ENCODE results near the gene FLNB. TPM values are rescaled to one million over a fixed set of nuclear protein-coding genes. Genes with fewer than 3 reads are reported as not detected.

Gene FLNB
- polyA plus RNA-seq, 3 donors = 0.47 to 4.0 (median 2.1) TPM

DNA sequence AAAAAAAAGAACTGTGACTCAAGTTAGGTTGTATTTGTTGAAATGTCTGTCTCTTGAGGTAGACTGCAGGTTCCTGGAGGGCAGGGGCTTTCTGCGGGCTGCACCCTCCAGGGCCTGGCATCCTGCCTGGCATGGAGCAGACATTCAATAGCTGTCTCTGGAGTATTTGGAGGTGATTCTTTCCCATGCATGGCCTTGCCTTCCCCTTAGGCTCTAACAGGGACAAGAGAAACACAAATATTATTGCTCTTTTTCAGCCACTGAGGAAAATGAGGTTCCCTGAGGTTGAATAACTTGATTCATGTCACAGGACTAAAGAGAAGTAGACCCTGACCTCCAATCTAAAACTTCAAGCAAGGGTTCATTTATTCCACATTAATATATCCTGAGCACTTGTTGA, 18.6 kb upstream of the FLNB start:
- peaks cover 18 to 28% of the 10 kb centered on the region in 2 donors for H3K4me1 ChIP-seq (ENCODE audit: control insufficient read depth in 1 of 2, insufficient read depth in 2 of 2, low read length in 2 of 2)
- H3K9me3 ChIP-seq (replicated peaks in 1 of 2; ENCODE audit: control insufficient read depth in 1 of 2, insufficient read depth in 1 of 2, low read length in 2 of 2) = no peaks in the 10 kb centered on the region
- H3K4me3 ChIP-seq (replicated peaks in 1 of 3; ENCODE audit: low read depth in 2 of 3, low read length in 3 of 3) = no peak overlapping the region
- no peaks in the 10 kb centered on the region for H3K36me3 ChIP-seq (replicated peaks in 1 of 2; ENCODE audit: control insufficient read depth in 1 of 2, insufficient read depth in 2 of 2, low read length in 2 of 2)
- DNase-seq = no peak
- Mint-ChIP-seq H3K9me3 (peaks cover 0 to 4% (median 0%) of the 10 kb centered on the region in 7 donors), H3K27ac (no peak overlapping the region), H3K27me3 (ENCODE audit: low read depth in 3 of 3) (peaks cover 0 to 2% (median 0%) of the 10 kb centered on the region in 3 donors), H3K36me3 (peaks cover 4% of the 10 kb centered on the region in 2 donors), H3K4me1 (peaks cover 45% of the 10 kb centered on the region), H3K4me3 (no peak overlapping the region)
- 83% methylated on average over 1 of the region's 1 CpG for WGBS (ENCODE audit: insufficient coverage)
- H3K9ac ChIP-seq (ENCODE audit: insufficient read depth, low read length, poor library complexity, severe bottlenecking) = no peak overlapping the region
- no peaks in the 10 kb centered on the region for H3K79me2 ChIP-seq (ENCODE audit: insufficient read depth, low read length)
- TF ChIP-seq CTCF (IDR thresholded peaks at IDR 0.05) = no peak
- intact Hi-C loops (cut with micrococcal nuclease) = loop anchor here in 1 of 2 donors (5.0 to 10.0 kb wide), 2 partner anchors 37 to 345 kb away; partner anchors contain the start of gene PXK
- H2AFZ ChIP-seq (ENCODE audit: insufficient read depth, low read depth, low read length, poor library complexity, severe bottlenecking) = no peak overlapping the region
- no peaks in the 10 kb centered on the region for H4K20me1 ChIP-seq (ENCODE audit: insufficient read depth, low read length)
- no peak overlapping the region for H3K4me2 ChIP-seq (replicated peaks; ENCODE audit: extremely low read depth, low read length, poor library complexity, severe bottlenecking)
- no peaks in the 10 kb centered on the region for H3K27me3 ChIP-seq (ENCODE audit: control insufficient read depth in 2 of 2, insufficient read depth in 2 of 2, low read length in 2 of 2)
- no peak overlapping the region for H3K27ac ChIP-seq (ENCODE audit: low read depth in 1 of 2, low read length in 2 of 2)

DNA sequence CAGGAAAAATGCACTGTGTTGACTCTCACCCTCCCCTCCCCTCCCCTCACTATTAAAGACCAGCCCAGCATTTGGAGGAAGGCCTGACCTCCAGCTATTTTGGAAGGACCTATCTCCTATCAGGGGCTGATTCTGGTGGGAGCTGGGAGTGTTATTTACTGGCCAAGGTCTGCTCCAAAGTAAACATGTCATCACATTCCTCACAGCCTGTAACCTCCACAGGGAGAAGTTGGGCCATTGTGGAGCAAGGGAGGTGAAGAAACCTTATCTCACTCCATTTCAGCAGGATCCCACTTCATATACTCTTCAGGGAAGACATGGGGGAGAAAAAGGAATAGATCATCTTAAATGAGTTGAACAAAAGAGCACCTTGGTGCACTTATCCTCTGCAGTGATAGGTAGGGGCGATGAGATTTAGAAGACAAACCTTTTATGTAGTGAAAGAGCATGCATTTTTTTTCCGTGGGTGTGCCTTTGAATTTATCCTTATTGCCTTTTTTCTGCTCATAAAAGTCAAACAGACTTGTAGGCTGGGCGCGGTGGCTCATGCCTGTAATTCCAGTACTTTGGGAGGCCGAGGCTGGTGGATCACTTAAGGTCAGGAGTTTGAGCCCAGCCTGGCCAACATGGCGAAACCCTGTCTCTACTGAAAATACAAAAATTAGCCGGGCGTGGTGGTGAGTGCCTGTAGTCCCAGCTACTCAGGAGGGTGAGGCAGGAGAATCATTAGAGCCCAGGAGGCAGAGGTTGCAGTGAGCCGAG, 15.6 kb upstream of the FLNB start:
- H3K9me3 ChIP-seq (replicated peaks in 1 of 2; ENCODE audit: control insufficient read depth in 1 of 2, insufficient read depth in 1 of 2, low read length in 2 of 2) = no peaks in the 10 kb centered on the region
- H3K4me2 ChIP-seq (replicated peaks; ENCODE audit: extremely low read depth, low read length, poor library complexity, severe bottlenecking) = no peak overlapping the region
- H3K4me1 ChIP-seq (ENCODE audit: control insufficient read depth in 1 of 2, insufficient read depth in 2 of 2, low read length in 2 of 2) = peaks cover 0 to 12% of the 10 kb centered on the region in 2 donors
- H3K4me3 Mint-ChIP-seq = no peak overlapping the region
- H3K9ac ChIP-seq (ENCODE audit: insufficient read depth, low read length, poor library complexity, severe bottlenecking) = no peak overlapping the region
- H3K36me3 ChIP-seq (replicated peaks in 1 of 2; ENCODE audit: control insufficient read depth in 1 of 2, insufficient read depth in 2 of 2, low read length in 2 of 2) = no peaks in the 10 kb centered on the region
- H3K4me1 Mint-ChIP-seq = peaks cover 26% of the 10 kb centered on the region
- no peaks in the 10 kb centered on the region for H3K27me3 ChIP-seq (ENCODE audit: control insufficient read depth in 2 of 2, insufficient read depth in 2 of 2, low read length in 2 of 2)
- H2AFZ ChIP-seq (ENCODE audit: insufficient read depth, low read depth, low read length, poor library complexity, severe bottlenecking) = no peak overlapping the region
- peaks cover 0 to 3% (median 2%) of the 10 kb centered on the region in 3 donors for H3K27me3 Mint-ChIP-seq (ENCODE audit: low read depth in 3 of 3)
- 98% methylated on average over 5 of the region's 9 CpGs for WGBS (ENCODE audit: insufficient coverage)
- peaks cover 0 to 3% (median 0%) of the 10 kb centered on the region in 7 donors for H3K9me3 Mint-ChIP-seq
- DNase-seq = no peak
- H4K20me1 ChIP-seq (ENCODE audit: insufficient read depth, low read length) = no peaks in the 10 kb centered on the region
- no peak overlapping the region for H3K27ac Mint-ChIP-seq
- no peaks in the 10 kb centered on the region for H3K79me2 ChIP-seq (ENCODE audit: insufficient read depth, low read length)
- no peak overlapping the region for H3K27ac ChIP-seq (ENCODE audit: low read depth in 1 of 2, low read length in 2 of 2)
- no peak overlapping the region for H3K4me3 ChIP-seq (replicated peaks in 1 of 3; ENCODE audit: low read depth in 2 of 3, low read length in 3 of 3)
- no peaks in the 10 kb centered on the region for H3K36me3 Mint-ChIP-seq
- intact Hi-C loops (cut with micrococcal nuclease) = no loop called here
- no peak for TF ChIP-seq CTCF (IDR thresholded peaks at IDR 0.05)
